Suprapubic skin (tissue), 4 donors: ENCODE results near the gene SLC44A2. TPM values are rescaled to one million over a fixed set of nuclear protein-coding genes. Genes with fewer than 3 reads are reported as not detected.

Source experiments
- DNase-seq, 2 donors: peaks; one replicate each; pipeline ENCODE4 v3.0.0-alpha.2; 2019; ENCODE audit warnings: low spot score in 2 of 2
- H3K27ac ChIP-seq: fragments of 200-600 bp; sonication (generic); one replicate; pipeline ENCODE4 v1.5.1; 2019
- H3K27me3 ChIP-seq: fragments of 200-600 bp; sonication (generic); one replicate; pipeline ENCODE4 v1.5.1; 2019
- H3K36me3 ChIP-seq: fragments of 200-600 bp; sonication (generic); one replicate; pipeline ENCODE4 v1.5.1; 2019
- H3K4me1 ChIP-seq: fragments of 200-600 bp; sonication (generic); one replicate; pipeline ENCODE4 v1.5.1; 2019
- H3K4me3 ChIP-seq: fragments of 200-600 bp; sonication (generic); one replicate; pipeline ENCODE4 v1.5.1; 2019; ENCODE audit warnings: mild to moderate bottlenecking
- H3K9me3 ChIP-seq: fragments of 200-600 bp; sonication (generic); one replicate; pipeline ENCODE4 v1.5.1; 2019
- CTCF ChIP-seq, 2 donors: fragments of 200-600 bp in 1 of 2; fragments of 450-650 bp in 1 of 2; sonication (generic) in 1 of 2; IDR thresholded peaks; one replicate each; pipeline ENCODE4 v1.5.1; 2016 to 2019; ENCODE audit warnings: antibody characterized with exemption in 2 of 2, mild to moderate bottlenecking in 1 of 2, moderate library complexity in 1 of 2
- EP300 ChIP-seq: sonication (generic); formaldehyde crosslinking; IDR thresholded peaks from one replicate; pipeline ENCODE4 v1.6.1; 2017; ENCODE audit warnings: antibody characterized with exemption
- POLR2A ChIP-seq, 2 donors: fragments of 450-650 bp; IDR thresholded peaks; one replicate each; pipeline ENCODE4 v1.6.1; 2017; ENCODE audit warnings: antibody characterized with exemption in 2 of 2, mild to moderate bottlenecking in 2 of 2, moderate library complexity in 2 of 2
- POLR2AphosphoS5 ChIP-seq, 3 donors: sonication (generic); formaldehyde crosslinking; IDR thresholded peaks; one replicate each; pipeline ENCODE4 v1.6.1; 2017; ENCODE audit warnings: antibody characterized with exemption in 3 of 3
- WGBS: methylation state at CpG from one replicate; pipeline ENCODE4 v1.1.5; 2018; 5-methylcytosine and 5-hydroxymethylcytosine counted together
- total RNA-seq, 4 donors: library from RNA; depleted of rRNA; stranded (reverse); fragments of >200 nt; gene quantifications; one replicate each; pipeline ENCODE4 v1.1.0, GENCODE V29; 2016

SLC44A2 gene
- 100 to 1,000 TPM in 1 of 4 donors, 10 to 100 TPM in 3; 59.1 to 108 (median 94.5) TPM for total RNA-seq

DNA sequence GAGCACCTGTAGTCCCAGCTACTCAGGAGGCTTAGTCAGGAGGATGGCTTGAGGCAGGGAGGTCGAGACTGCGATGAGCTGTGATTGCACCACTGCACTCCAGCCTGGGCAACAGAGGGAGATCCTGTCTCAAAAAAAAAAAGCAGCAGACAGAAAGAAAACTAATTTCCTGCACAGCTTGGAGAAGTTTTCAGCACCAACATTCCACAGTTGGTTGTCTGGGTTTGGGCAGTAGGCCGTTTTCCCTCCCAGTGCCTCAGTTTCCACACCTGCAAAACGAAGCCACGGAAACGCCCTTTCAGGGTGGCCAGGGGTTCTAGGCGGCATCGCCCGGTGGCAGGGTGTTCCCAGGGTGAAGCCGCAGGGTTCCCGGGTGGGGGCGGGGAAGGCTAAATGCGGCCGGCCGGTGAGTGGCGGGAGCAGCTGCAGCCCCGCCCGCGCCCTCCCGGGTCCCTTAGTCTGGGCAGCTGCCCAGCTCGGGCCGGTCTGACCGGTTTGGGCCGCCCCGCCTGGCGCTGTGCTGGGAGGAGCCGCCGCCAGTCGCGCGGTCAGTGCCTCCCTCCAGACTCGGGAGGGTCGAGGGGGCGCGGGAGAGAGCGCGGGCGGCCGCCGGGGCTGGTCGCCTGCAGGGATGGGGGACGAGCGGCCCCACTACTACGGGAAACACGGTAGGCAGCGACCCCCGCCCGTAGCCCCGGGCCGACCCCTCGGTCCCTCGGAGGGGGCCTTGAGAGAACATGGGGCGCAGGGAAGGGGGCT, at the start of gene SLC44A2:
SLC44A2 (plus strand) TSS at position 551 of the 759 bp plus-strand sequence; CDS start at position 632, 81 bp downstream.
- Histone ChIP-seq H3K36me3 (peaks cover 30% of the 10 kb centered on the region), H3K27me3 (no peaks in the 10 kb centered on the region), H3K27ac (peak within 1 kb of the TSS; percentile 94), H3K4me1 (peaks cover 44% of the 10 kb centered on the region), H3K9me3 (no peaks in the 10 kb centered on the region), H3K4me3 (peak within 1 kb of the TSS; percentile 79)
- peak; percentile 81 to 82 for DNase-seq
- TF ChIP-seq EP300, result no peak
- TF ChIP-seq POLR2AphosphoS5 (IDR thresholded peaks at IDR 0.05), result peak in 2 of 3 donors; percentile 46 to 53
- WGBS, result 23% methylated on average over 21 of the region's 53 CpGs

- Histone ChIP-seq H3K4me3 (no peak overlapping the region), H3K27me3 (no peaks in the 10 kb centered on the region), H3K4me1 (peaks cover 5% of the 10 kb centered on the region), H3K36me3 (peaks cover 9% of the 10 kb centered on the region), H3K27ac (no peak overlapping the region), H3K9me3 (no peaks in the 10 kb centered on the region)
- TF ChIP-seq CTCF (IDR thresholded peaks at IDR 0.05) (no peak), POLR2AphosphoS5 (IDR thresholded peaks at IDR 0.05) (no peak)
- DNase-seq, result no peak
- WGBS, result 93% methylated on average over 6 of the region's 6 CpGs
These were observed 47.4 kb upstream of the SLC44A2 start for GRCh38 chr19:10577951-10578350.

GRCh38 chr19:10580979-10581631, 44.2 kb upstream of the SLC44A2 start:
- no peaks in the 10 kb centered on the region for H3K27me3 ChIP-seq
- peak; percentile 92 to 95 for DNase-seq
- WGBS, result 28% methylated on average over 20 of the region's 31 CpGs
- H3K36me3 ChIP-seq, result peaks cover 6% of the 10 kb centered on the region
- no peak overlapping the region for H3K4me3 ChIP-seq
- no peak overlapping the region for H3K27ac ChIP-seq
- H3K4me1 ChIP-seq, result peaks cover 7% of the 10 kb centered on the region
- H3K9me3 ChIP-seq, result no peaks in the 10 kb centered on the region
- no peak for TF ChIP-seq EP300
- no peak for TF ChIP-seq POLR2A (IDR thresholded peaks at IDR 0.05)
- peak in 1 of 3 donors; percentile 68 for TF ChIP-seq POLR2AphosphoS5 (IDR thresholded peaks at IDR 0.05)
- peak; percentile 96 to 100 for TF ChIP-seq CTCF (IDR thresholded peaks at IDR 0.05)

DNA sequence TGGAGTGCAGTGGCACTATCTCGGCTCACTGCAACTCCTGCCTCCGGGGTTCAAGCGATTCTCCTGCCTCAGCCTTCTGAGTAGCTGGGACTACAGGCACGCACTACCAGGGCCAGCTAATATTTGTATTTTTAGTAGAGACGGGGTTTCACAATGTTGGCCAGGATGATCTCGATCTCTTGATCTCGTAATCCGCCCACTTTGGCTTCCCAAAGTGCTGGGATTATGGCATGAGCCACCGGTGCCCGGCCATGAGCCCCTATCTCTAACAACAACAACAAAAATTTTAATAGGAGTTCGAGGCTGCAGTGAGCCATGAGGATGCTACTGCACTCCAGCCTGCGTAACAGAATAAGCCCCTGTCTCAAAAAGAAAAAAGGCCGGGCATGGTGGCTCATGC, 43.3 kb upstream of the SLC44A2 start:
- Histone ChIP-seq H3K4me1 (peaks cover 7% of the 10 kb centered on the region), H3K4me3 (no peak overlapping the region), H3K36me3 (peaks cover 3% of the 10 kb centered on the region), H3K27me3 (peaks cover 4% of the 10 kb centered on the region), H3K9me3 (no peaks in the 10 kb centered on the region), H3K27ac (no peak overlapping the region)
- 88% methylated on average over 13 of the region's 13 CpGs for WGBS
- no peak for TF ChIP-seq CTCF (IDR thresholded peaks at IDR 0.05)
- no peak for TF ChIP-seq EP300
- TF ChIP-seq POLR2AphosphoS5 (IDR thresholded peaks at IDR 0.05), result no peak
- TF ChIP-seq POLR2A (IDR thresholded peaks at IDR 0.05), result no peak
- no peak for DNase-seq

GRCh38 chr19:10583036-10583776, 42.1 kb upstream of the SLC44A2 start:
- no peak for TF ChIP-seq POLR2AphosphoS5 (IDR thresholded peaks at IDR 0.05)
- Histone ChIP-seq H3K27me3 (peaks cover 7% of the 10 kb centered on the region), H3K36me3 (peaks cover 3% of the 10 kb centered on the region), H3K27ac (no peak overlapping the region), H3K4me3 (no peak overlapping the region), H3K4me1 (peaks cover 7% of the 10 kb centered on the region), H3K9me3 (no peaks in the 10 kb centered on the region)
- no peak for DNase-seq
- WGBS, result 86% methylated on average over 9 of the region's 9 CpGs

- TF ChIP-seq POLR2AphosphoS5 (IDR thresholded peaks at IDR 0.05) (no peak), POLR2A (IDR thresholded peaks at IDR 0.05) (no peak), CTCF (IDR thresholded peaks at IDR 0.05) (no peak)
- peaks cover 7% of the 10 kb centered on the region for H3K27me3 ChIP-seq
- no peaks in the 10 kb centered on the region for H3K9me3 ChIP-seq
- H3K36me3 ChIP-seq, result peaks cover 1% of the 10 kb centered on the region
- WGBS, result 78% methylated on average over 6 of the region's 6 CpGs
- peak overlapping the region; percentile 53 for H3K4me3 ChIP-seq
- DNase-seq, result no peak
- no peak overlapping the region for H3K27ac ChIP-seq
- peaks cover 3% of the 10 kb centered on the region for H3K4me1 ChIP-seq
These were observed 39.0 kb upstream of the SLC44A2 start for GRCh38 chr19:10586396-10586795.
